ENCODE data around the gene RASIP1.
"Not testable (repeated sequence)": the region's sequence is repeated elsewhere in the genome, so short reads cannot be mapped to it uniquely, and the experiment has no call there.

The RASIP1 gene, protein sequence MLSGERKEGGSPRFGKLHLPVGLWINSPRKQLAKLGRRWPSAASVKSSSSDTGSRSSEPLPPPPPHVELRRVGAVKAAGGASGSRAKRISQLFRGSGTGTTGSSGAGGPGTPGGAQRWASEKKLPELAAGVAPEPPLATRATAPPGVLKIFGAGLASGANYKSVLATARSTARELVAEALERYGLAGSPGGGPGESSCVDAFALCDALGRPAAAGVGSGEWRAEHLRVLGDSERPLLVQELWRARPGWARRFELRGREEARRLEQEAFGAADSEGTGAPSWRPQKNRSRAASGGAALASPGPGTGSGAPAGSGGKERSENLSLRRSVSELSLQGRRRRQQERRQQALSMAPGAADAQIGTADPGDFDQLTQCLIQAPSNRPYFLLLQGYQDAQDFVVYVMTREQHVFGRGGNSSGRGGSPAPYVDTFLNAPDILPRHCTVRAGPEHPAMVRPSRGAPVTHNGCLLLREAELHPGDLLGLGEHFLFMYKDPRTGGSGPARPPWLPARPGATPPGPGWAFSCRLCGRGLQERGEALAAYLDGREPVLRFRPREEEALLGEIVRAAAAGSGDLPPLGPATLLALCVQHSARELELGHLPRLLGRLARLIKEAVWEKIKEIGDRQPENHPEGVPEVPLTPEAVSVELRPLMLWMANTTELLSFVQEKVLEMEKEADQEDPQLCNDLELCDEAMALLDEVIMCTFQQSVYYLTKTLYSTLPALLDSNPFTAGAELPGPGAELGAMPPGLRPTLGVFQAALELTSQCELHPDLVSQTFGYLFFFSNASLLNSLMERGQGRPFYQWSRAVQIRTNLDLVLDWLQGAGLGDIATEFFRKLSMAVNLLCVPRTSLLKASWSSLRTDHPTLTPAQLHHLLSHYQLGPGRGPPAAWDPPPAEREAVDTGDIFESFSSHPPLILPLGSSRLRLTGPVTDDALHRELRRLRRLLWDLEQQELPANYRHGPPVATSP

GRCh38 chr19:48740164-48740972 lies at the start of gene RASIP1:
RASIP1 (minus strand) TSS chr19:48740610; CDS start chr19:48740282, 328 bp downstream.
- DNase-seq (ENCODE audit: low read depth, low spot score), result no peak

- not testable (repeated sequence) for DNase-seq (ENCODE audit: low read depth, low spot score)
Observed at GRCh38 chr19:48787331-48787730, 46.9 kb upstream of the RASIP1 start.

- not testable (repeated sequence) for DNase-seq (ENCODE audit: low read depth, low spot score)
Observed at GRCh38 chr19:48786422-48786821, 46.0 kb upstream of the RASIP1 start.

- DNase-seq (ENCODE audit: low read depth, low spot score), result no peak
Observed at GRCh38 chr19:48784527-48784926, 44.1 kb upstream of the RASIP1 start.

GRCh38 chr19:48780631-48781391 lies 40.4 kb upstream of the RASIP1 start:
- DNase-seq (ENCODE audit: low read depth, low spot score), result no peak

- no peak for DNase-seq (ENCODE audit: low read depth, low spot score)
Observed at GRCh38 chr19:48779636-48780035, 39.2 kb upstream of the RASIP1 start.

GRCh38 chr19:48777720-48778119 lies 37.3 kb upstream of the RASIP1 start:
- DNase-seq (ENCODE audit: low read depth, low spot score), result no peak

DNA sequence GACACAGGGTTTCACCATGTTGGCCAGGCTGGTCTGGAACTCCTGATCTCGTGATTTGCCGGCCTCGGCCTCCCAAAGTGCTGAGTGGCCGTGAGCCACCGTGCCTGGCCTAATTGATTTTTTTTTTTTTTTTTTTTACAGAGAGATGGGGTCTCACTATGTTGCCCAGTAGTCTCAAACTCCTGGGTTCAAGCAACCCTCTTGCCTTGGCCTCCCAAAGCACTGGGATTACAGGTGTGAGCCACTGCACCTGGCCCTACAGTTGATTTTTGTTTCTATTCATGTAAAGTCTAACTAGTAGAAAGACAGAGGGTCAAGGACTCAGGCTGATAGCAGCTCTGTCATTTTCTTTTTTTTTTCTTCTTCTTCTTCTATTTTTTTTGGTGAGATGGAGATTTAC lies 36.7 kb upstream of the RASIP1 start:
- no peak for DNase-seq (ENCODE audit: low read depth, low spot score)

GRCh38 chr19:48772503-48772953 lies 32.1 kb upstream of the RASIP1 start:
- no peak for DNase-seq (ENCODE audit: low read depth, low spot score)

DNA sequence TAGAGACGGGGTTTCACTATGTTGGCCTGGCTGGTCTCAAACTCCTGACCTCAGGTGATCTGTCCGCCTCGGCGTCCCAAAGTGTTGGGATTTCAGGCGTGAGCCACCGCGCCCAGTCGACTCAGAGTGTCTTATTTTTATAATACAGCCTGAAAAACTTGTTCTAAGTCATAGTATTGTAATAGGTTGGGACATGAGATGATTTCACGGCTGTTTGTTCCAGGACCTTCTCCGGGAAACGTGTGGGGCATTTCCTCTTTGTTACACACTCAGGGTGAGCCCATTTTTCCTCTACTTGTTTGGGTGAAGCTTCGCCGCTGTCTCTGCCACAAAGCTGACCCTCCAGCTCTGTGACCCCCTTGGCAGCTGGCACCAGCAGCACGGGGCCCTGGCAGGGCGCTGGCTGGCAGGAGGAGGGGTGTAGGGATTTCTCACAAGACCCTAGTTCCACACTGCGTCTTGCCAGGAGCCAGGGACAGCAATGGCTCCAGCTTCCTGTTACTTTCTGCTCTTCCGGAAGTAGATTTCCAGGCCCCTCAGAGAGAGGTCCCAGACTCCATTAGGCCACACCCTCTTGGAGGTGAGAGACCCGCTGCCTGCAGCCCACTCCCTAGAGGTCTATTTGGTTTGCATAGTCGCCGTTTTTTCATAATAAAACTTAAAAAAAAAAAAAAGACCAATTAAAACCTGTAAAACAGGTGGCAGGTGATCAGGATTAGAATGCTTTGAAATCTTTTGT lies 30.5 kb upstream of the RASIP1 start:
- DNase-seq (ENCODE audit: low read depth, low spot score), result no peak

DNA sequence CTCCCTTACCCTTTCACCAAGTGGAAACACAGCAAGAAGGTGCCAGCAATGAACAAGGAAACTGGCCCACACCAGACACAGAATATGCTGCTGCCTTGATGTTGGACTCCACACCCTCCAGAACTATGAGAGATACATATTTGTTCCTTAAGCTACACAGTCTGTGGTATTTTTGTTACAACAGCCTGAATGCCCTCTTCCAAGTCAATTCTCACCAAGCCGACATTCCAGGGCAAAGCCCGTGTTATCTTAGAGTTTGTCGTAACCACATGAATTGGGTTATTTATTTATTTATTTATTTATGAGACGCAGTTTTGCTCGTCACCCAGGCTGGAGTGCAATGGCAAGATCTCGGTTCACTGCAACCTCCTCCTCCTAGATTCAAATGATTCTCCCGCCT lies 29.9 kb upstream of the RASIP1 start:
- no peak for DNase-seq (ENCODE audit: low read depth, low spot score)

- no peak for DNase-seq (ENCODE audit: low read depth, low spot score)
Observed at GRCh38 chr19:48768994-48769713, 28.7 kb upstream of the RASIP1 start.

DNA sequence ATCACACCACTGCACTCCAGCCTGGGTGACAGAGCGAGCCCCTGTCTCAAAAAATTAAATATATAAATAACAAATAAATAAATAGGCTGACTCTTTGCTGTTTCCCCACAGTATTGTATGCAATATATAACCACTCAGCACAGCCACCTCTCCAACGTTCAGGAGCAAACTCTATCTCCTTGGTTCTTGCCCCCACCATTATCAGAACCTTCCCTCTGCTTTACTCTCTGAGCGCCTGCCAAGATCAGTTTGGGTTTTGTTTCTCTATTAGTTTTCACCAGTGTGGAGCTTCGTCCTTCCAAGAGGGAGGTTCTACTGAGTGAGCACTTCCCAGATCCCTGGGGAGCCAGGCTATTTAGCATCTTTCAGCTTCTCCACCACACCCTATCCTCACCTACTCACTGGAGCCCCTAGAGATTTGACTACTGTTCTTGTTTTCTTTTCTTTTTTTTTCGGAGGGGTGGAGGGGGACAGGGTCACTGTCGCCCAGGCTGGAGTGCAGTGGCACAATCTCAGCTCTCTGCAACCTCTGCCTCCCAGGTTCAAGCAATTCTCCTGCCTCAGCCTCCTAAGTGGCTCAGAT lies 27.9 kb upstream of the RASIP1 start:
- DNase-seq (ENCODE audit: low read depth, low spot score), result not testable (repeated sequence)

DNA sequence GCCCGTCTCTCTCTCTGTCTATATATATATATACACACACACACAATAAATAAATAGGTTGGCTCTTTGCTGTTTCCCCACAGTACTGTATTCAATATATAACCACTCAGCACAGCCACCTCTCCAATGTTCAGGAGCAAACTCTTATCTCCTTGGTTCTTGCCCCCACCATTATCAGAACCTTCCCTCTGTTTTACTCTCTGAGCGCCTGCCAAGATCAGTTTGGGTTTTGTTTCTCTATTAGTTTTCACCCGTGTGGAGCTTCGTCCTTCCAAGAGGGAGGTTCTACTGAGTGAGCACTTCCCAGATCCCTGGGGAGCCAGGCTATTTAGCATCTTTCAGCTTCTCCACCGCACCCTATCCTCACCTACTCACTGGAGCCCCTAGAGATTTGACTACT lies 25.4 kb upstream of the RASIP1 start:
- DNase-seq (ENCODE audit: low read depth, low spot score), result not testable (repeated sequence)

GRCh38 chr19:48760504-48761205 lies 20.2 kb upstream of the RASIP1 start:
- no peak for DNase-seq (ENCODE audit: low read depth, low spot score)

- no peak for DNase-seq (ENCODE audit: low read depth, low spot score)
Observed at GRCh38 chr19:48757741-48758144, 17.3 kb upstream of the RASIP1 start.

- no peak for DNase-seq (ENCODE audit: low read depth, low spot score)
Observed at GRCh38 chr19:48757089-48757675, 16.8 kb upstream of the RASIP1 start.

GRCh38 chr19:48756686-48757085 lies 16.3 kb upstream of the RASIP1 start:
- DNase-seq (ENCODE audit: low read depth, low spot score), result no peak

Data from activated naive CD8-positive, alpha-beta T cell treated with anti-CD3 and anti-CD28 coated beads, Interleukin-2, amount 50 U/mL, for 16 hours (primary cell).